Activated naive CD8-positive, alpha-beta T cell treated with anti-CD3 and anti-CD28 coated beads, Interleukin-2, amount 50 U/mL, for 24 hours (primary cell): ENCODE measurements around the gene SSBP2.
A peak's percentile ranks its signal among the peaks of the same experiment; 100 is the strongest.
"Not testable (repeated sequence)": the region's sequence is repeated elsewhere in the genome, so short reads cannot be mapped to it uniquely, and the experiment has no call there.

Source experiments
- ATAC-seq: fragments of 150-1000 bp; cut with Tn5 transposase; one replicate; pipeline ENCODE4 v1.10.0; 2021
- DNase-seq: peaks from one replicate; pipeline ENCODE4 v3.0.0; 2021
- H3K27ac Mint-ChIP-seq: one replicate; pipeline ENCODE4 v1.8.0; 2021; ENCODE audit warnings: mild to moderate bottlenecking, mixed read lengths
- H3K27me3 Mint-ChIP-seq: one replicate; pipeline ENCODE4 v1.8.0; 2021; ENCODE audit warnings: mixed read lengths
- H3K36me3 Mint-ChIP-seq: one replicate; pipeline ENCODE4 v1.8.0; 2021; ENCODE audit warnings: low read depth, mixed read lengths
- H3K4me1 Mint-ChIP-seq: one replicate; pipeline ENCODE4 v1.8.0; 2021; ENCODE audit warnings: mixed read lengths
- H3K4me3 Mint-ChIP-seq: one replicate; pipeline ENCODE4 v1.8.0; 2021; ENCODE audit warnings: mild to moderate bottlenecking, moderate library complexity, mixed read lengths
- H3K9me3 Mint-ChIP-seq: one replicate; pipeline ENCODE4 v1.8.0; 2021; ENCODE audit warnings: mixed read lengths

The SSBP2 gene

DNA sequence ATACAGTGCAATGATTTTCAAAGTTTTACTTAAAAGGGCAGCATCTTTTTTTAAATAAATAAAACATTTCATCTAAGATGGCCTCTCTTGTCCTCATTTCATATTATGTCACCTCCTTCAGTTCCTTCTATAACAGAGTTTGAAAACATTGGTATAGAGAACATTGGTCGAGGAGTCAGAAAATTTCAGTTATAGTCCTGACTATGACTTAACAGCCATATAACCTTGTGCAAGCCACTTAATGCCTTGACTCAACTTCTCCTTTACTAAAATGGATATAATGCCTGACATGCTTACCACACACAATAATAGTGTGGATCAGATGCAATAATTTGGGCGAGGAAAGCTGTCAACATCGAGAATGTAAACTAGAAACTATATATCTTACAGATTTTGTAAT, 22.6 kb downstream of the SSBP2 start:
- ATAC-seq (no peak), DNase-seq (no peak)
- H3K27ac Mint-ChIP-seq: no peak overlapping the region
- H3K4me3 Mint-ChIP-seq: no peak overlapping the region
- H3K4me1 Mint-ChIP-seq: peaks cover 38% of the 10 kb centered on the region
- H3K27me3 Mint-ChIP-seq: no peaks in the 10 kb centered on the region
- H3K9me3 Mint-ChIP-seq: no peaks in the 10 kb centered on the region
- H3K36me3 Mint-ChIP-seq: no peaks in the 10 kb centered on the region

DNA sequence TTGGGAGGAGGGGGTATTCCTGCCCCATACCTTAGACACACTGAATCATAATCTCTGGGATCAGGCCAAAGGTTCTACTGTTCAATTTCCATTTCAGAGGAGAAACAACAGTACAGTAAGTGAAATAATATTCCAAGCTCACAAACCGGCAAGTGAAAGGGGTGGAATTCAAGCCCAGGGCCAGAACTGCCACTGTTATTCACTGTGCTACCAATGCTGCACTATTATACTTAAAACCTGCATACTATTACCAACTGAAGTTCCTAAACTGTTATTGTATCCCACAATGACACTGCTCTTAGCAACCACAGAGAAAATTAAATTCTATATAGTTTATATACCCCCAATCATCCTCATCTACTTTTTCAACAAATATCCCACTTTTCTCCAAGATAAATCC, 24.6 kb downstream of the SSBP2 start:
- Mint-ChIP-seq H3K36me3 (no peaks in the 10 kb centered on the region), H3K9me3 (no peaks in the 10 kb centered on the region), H3K4me3 (no peak overlapping the region), H3K27ac (no peak overlapping the region), H3K27me3 (no peaks in the 10 kb centered on the region), H3K4me1 (peaks cover 47% of the 10 kb centered on the region)
- ATAC-seq (no peak), DNase-seq (no peak)

GRCh38 chr5:81724571-81724970, 26.3 kb downstream of the SSBP2 start:
- Mint-ChIP-seq H3K27ac (no peak overlapping the region), H3K4me3 (no peak overlapping the region), H3K36me3 (no peaks in the 10 kb centered on the region), H3K9me3 (no peaks in the 10 kb centered on the region), H3K27me3 (no peaks in the 10 kb centered on the region), H3K4me1 (peaks cover 63% of the 10 kb centered on the region)
- DNase-seq (no peak), ATAC-seq (no peak)

GRCh38 chr5:81724108-81724507, 26.8 kb downstream of the SSBP2 start:
- no peak overlapping the region for H3K27ac Mint-ChIP-seq
- peaks cover 67% of the 10 kb centered on the region for H3K4me1 Mint-ChIP-seq
- H3K36me3 Mint-ChIP-seq: no peaks in the 10 kb centered on the region

DNA sequence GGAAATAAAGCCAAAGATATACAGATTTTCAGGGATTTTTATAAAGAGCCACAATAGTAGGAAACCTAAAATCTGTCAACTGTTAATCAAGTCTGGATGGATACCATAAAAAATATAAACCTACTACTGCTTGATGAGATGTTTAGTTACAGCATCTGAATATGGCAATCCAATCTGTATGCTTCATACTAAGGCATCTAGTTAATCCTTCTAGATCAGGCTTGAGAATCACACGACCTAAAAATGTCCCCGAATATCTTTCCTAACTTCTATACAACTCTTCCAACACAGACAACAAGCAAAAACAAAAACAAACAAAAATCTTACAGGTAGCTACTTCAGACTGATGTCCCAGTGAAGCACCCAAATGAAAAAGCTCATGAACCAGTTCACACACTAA, 29.8 kb downstream of the SSBP2 start:
- no peak for DNase-seq
- H3K4me3 Mint-ChIP-seq: peak overlapping the region; percentile 18
- no peaks in the 10 kb centered on the region for H3K27me3 Mint-ChIP-seq
- peaks cover 75% of the 10 kb centered on the region for H3K4me1 Mint-ChIP-seq
- H3K9me3 Mint-ChIP-seq: no peaks in the 10 kb centered on the region
- ATAC-seq: no peak
- H3K27ac Mint-ChIP-seq: peak overlapping the region; percentile 44
- no peaks in the 10 kb centered on the region for H3K36me3 Mint-ChIP-seq

More at GRCh38 chr5:81724108-81724507, 26.8 kb downstream of the SSBP2 start:
- H3K4me3 Mint-ChIP-seq: no peak overlapping the region
- DNase-seq (no peak), ATAC-seq (no peak)
- no peaks in the 10 kb centered on the region for H3K27me3 Mint-ChIP-seq
- H3K9me3 Mint-ChIP-seq: no peaks in the 10 kb centered on the region

- H3K27me3 Mint-ChIP-seq: no peaks in the 10 kb centered on the region
- no peak for ATAC-seq
- peak overlapping the region; percentile 46 for H3K27ac Mint-ChIP-seq
- H3K4me3 Mint-ChIP-seq: no peak overlapping the region
- H3K36me3 Mint-ChIP-seq: no peaks in the 10 kb centered on the region
- peaks cover 69% of the 10 kb centered on the region for H3K4me1 Mint-ChIP-seq
- no peaks in the 10 kb centered on the region for H3K9me3 Mint-ChIP-seq
- no peak for DNase-seq
Measured at GRCh38 chr5:81719743-81720345, 31.1 kb downstream of the SSBP2 start.

GRCh38 chr5:81718300-81718699, 32.6 kb downstream of the SSBP2 start:
- peaks cover 57% of the 10 kb centered on the region for H3K4me1 Mint-ChIP-seq
- ATAC-seq (no peak), DNase-seq (no peak)

GRCh38 chr5:81717860-81718259, 33.0 kb downstream of the SSBP2 start:
- no peak overlapping the region for H3K27ac Mint-ChIP-seq
- no peak for DNase-seq
- peaks cover 57% of the 10 kb centered on the region for H3K4me1 Mint-ChIP-seq
- H3K27me3 Mint-ChIP-seq: no peaks in the 10 kb centered on the region
- H3K36me3 Mint-ChIP-seq: peaks cover 5% of the 10 kb centered on the region
- peak overlapping the region; percentile 18 for H3K4me3 Mint-ChIP-seq
- no peaks in the 10 kb centered on the region for H3K9me3 Mint-ChIP-seq
- no peak for ATAC-seq

More at GRCh38 chr5:81718300-81718699, 32.6 kb downstream of the SSBP2 start:
- Mint-ChIP-seq H3K27me3 (no peaks in the 10 kb centered on the region), H3K36me3 (peaks cover 5% of the 10 kb centered on the region), H3K27ac (peak overlapping the region; percentile 11), H3K9me3 (no peaks in the 10 kb centered on the region), H3K4me3 (peak overlapping the region; percentile 18)

GRCh38 chr5:81717226-81717625, 33.7 kb downstream of the SSBP2 start:
- Mint-ChIP-seq H3K36me3 (peaks cover 5% of the 10 kb centered on the region), H3K9me3 (no peaks in the 10 kb centered on the region), H3K27ac (no peak overlapping the region), H3K27me3 (no peaks in the 10 kb centered on the region), H3K4me1 (peaks cover 54% of the 10 kb centered on the region), H3K4me3 (no peak overlapping the region)
- no peak for DNase-seq
- no peak for ATAC-seq

GRCh38 chr5:81714076-81714475, 36.8 kb downstream of the SSBP2 start:
- H3K9me3 Mint-ChIP-seq, H3K36me3 Mint-ChIP-seq, H3K27me3 Mint-ChIP-seq, H3K4me3 Mint-ChIP-seq, DNase-seq, H3K27ac Mint-ChIP-seq, ATAC-seq: not testable (repeated sequence)
- peaks cover 36% of the 10 kb centered on the region for H3K4me1 Mint-ChIP-seq

DNA sequence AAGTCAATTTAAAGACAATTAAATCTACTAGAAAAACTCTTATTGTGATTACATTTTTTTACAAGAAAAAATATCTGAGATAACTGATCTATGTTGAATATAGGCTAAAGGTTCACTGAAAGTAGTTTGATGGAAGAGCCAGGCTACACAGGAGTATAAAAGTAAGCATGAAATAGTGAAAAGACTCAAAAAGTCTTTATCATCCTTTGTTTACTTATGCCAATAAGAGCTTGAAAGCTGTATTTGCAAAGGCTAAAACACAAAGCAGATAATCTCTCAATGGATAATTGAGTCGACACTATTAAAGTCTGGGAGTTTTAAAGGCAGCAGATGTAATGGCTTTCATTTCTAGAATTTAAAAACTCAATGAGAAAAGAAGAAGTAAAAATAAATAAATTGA, 42.0 kb downstream of the SSBP2 start:
- H3K27ac Mint-ChIP-seq: no peak overlapping the region
- H3K36me3 Mint-ChIP-seq: no peaks in the 10 kb centered on the region
- no peaks in the 10 kb centered on the region for H3K9me3 Mint-ChIP-seq
- H3K27me3 Mint-ChIP-seq: no peaks in the 10 kb centered on the region
- H3K4me1 Mint-ChIP-seq: peaks cover 19% of the 10 kb centered on the region
- H3K4me3 Mint-ChIP-seq: no peak overlapping the region
- ATAC-seq (no peak), DNase-seq (no peak)

DNA sequence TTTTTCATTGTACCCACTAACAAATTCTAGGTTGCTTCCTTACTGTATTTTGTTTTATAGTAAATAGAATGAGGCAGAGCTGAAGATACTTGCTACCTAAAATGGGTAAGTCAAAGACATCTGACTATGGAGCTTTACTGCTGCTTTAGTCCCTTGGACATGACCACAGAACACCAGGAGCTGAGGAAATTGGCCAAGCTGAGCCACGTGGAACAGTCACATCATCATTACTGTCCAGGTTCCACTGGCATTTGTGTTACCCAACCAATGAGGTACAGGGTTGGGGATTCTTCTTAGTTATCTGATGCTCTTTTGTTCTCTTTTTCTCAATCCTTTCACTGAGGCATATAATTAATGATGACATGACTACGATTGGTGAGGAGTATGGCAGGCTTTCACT, 47.1 kb downstream of the SSBP2 start:
- Mint-ChIP-seq H3K36me3 (peaks cover 4% of the 10 kb centered on the region), H3K4me3 (no peak overlapping the region), H3K27me3 (no peaks in the 10 kb centered on the region), H3K9me3 (peaks cover 4% of the 10 kb centered on the region), H3K4me1 (peaks cover 2% of the 10 kb centered on the region), H3K27ac (no peak overlapping the region)
- ATAC-seq: no peak
- no peak for DNase-seq

DNA sequence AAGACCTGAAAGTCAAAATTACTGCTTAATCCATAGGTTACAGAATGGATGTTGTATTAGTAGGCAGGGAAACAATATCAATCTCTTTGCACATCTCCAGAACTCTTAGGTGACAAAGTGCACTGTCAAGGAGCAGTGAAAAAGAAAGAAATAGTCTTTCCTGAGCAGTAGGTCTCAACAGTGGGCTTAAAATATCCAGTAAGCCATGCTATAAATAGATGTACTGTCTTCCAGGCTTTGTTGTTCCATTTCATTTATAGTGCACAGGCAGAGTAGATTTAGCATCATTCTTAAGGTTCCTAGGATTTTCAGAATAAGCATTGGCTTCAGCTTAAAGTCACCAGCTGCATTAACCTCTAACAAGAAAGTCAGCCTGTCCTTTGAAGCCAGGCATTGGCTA, 50.7 kb downstream of the SSBP2 start:
- no peak for ATAC-seq
- no peak for DNase-seq

GRCh38 chr5:81698813-81699212, 52.1 kb downstream of the SSBP2 start:
- no peak for ATAC-seq
- Mint-ChIP-seq H3K27ac (no peak overlapping the region), H3K4me1 (peaks cover 1% of the 10 kb centered on the region), H3K27me3 (no peaks in the 10 kb centered on the region), H3K4me3 (no peak overlapping the region), H3K9me3 (peaks cover 4% of the 10 kb centered on the region), H3K36me3 (peaks cover 6% of the 10 kb centered on the region)
- DNase-seq: no peak

More for the DNA sequence above, 50.7 kb downstream of the SSBP2 start:
- Mint-ChIP-seq H3K4me1 (peaks cover 1% of the 10 kb centered on the region), H3K36me3 (peaks cover 6% of the 10 kb centered on the region), H3K27ac (no peak overlapping the region), H3K27me3 (no peaks in the 10 kb centered on the region), H3K9me3 (peaks cover 4% of the 10 kb centered on the region), H3K4me3 (no peak overlapping the region)

- ATAC-seq: no peak
- H3K27ac Mint-ChIP-seq: no peak overlapping the region
Measured at GRCh38 chr5:81696418-81697397, 54.2 kb downstream of the SSBP2 start.

More at GRCh38 chr5:81696418-81697397, 54.2 kb downstream of the SSBP2 start:
- no peak overlapping the region for H3K4me3 Mint-ChIP-seq
- no peaks in the 10 kb centered on the region for H3K27me3 Mint-ChIP-seq
- DNase-seq: no peak
- H3K36me3 Mint-ChIP-seq: peaks cover 15% of the 10 kb centered on the region
- H3K4me1 Mint-ChIP-seq: peaks cover 1% of the 10 kb centered on the region
- peaks cover 1% of the 10 kb centered on the region for H3K9me3 Mint-ChIP-seq
